Neuron (in vitro differentiated cells): ENCODE measurements around the gene GRID1.

Experiments used
- H2AFZ ChIP-seq: one replicate; pipeline ENCODE4 v1.6.1; 2013; ENCODE audit warnings: low read depth, mild to moderate bottlenecking, inconsistent platforms, low read length, moderate library complexity
- H3K27me3 ChIP-seq: one replicate; pipeline ENCODE4 v1.6.1; 2013; ENCODE audit warnings: low read length; ENCODE audit not compliant: insufficient read depth
- H3K36me3 ChIP-seq: one replicate; pipeline ENCODE4 v1.6.1; 2013; ENCODE audit warnings: low read length; ENCODE audit not compliant: insufficient read depth
- H3K4me1 ChIP-seq: one replicate; pipeline ENCODE4 v1.6.1; 2013; ENCODE audit warnings: low read length; ENCODE audit not compliant: insufficient read depth
- H3K4me3 ChIP-seq: 2 replicates; pipeline ENCODE4 v1.5.1; 2013; ENCODE audit warnings: mild to moderate bottlenecking, low read length, moderate library complexity
- H3K9me3 ChIP-seq: one replicate; pipeline ENCODE4 v1.6.1; 2013; ENCODE audit warnings: low read length

The GRID1 gene

GRCh38 chr10:86341361-86341811, 25.2 kb downstream of the GRID1 start:
- Histone ChIP-seq H3K36me3 (no peaks in the 10 kb centered on the region), H2AFZ (no peak overlapping the region), H3K27me3 (peaks cover 22% of the 10 kb centered on the region), H3K4me3 (no peak overlapping the region), H3K9me3 (no peaks in the 10 kb centered on the region), H3K4me1 (no peaks in the 10 kb centered on the region)

- peaks cover 22% of the 10 kb centered on the region for H3K27me3 ChIP-seq
- no peaks in the 10 kb centered on the region for H3K9me3 ChIP-seq
- no peak overlapping the region for H3K4me3 ChIP-seq
- no peaks in the 10 kb centered on the region for H3K36me3 ChIP-seq
- no peak overlapping the region for H2AFZ ChIP-seq
- H3K4me1 ChIP-seq: no peaks in the 10 kb centered on the region
These were observed 25.7 kb downstream of the GRID1 start for GRCh38 chr10:86340991-86341260.

- Histone ChIP-seq H3K36me3 (no peaks in the 10 kb centered on the region), H3K4me1 (no peaks in the 10 kb centered on the region), H2AFZ (no peak overlapping the region), H3K9me3 (no peaks in the 10 kb centered on the region), H3K4me3 (no peak overlapping the region), H3K27me3 (peaks cover 22% of the 10 kb centered on the region)
These were observed 26.2 kb downstream of the GRID1 start for GRCh38 chr10:86340176-86340990.

GRCh38 chr10:86339226-86339865, 27.2 kb downstream of the GRID1 start:
- no peaks in the 10 kb centered on the region for H3K9me3 ChIP-seq
- H2AFZ ChIP-seq: no peak overlapping the region
- peaks cover 22% of the 10 kb centered on the region for H3K27me3 ChIP-seq
- no peak overlapping the region for H3K4me3 ChIP-seq
- H3K4me1 ChIP-seq: no peaks in the 10 kb centered on the region
- no peaks in the 10 kb centered on the region for H3K36me3 ChIP-seq

- H3K4me1 ChIP-seq: no peaks in the 10 kb centered on the region
- H3K27me3 ChIP-seq: peaks cover 15% of the 10 kb centered on the region
- H3K4me3 ChIP-seq: no peak overlapping the region
- no peak overlapping the region for H2AFZ ChIP-seq
- H3K36me3 ChIP-seq: no peaks in the 10 kb centered on the region
- no peaks in the 10 kb centered on the region for H3K9me3 ChIP-seq
These were observed 29.4 kb downstream of the GRID1 start for GRCh38 chr10:86337121-86337601.

GRCh38 chr10:86336341-86336740, 30.3 kb downstream of the GRID1 start:
- no peaks in the 10 kb centered on the region for H3K4me1 ChIP-seq
- H3K36me3 ChIP-seq: no peaks in the 10 kb centered on the region
- no peak overlapping the region for H3K4me3 ChIP-seq
- peaks cover 8% of the 10 kb centered on the region for H3K27me3 ChIP-seq
- no peaks in the 10 kb centered on the region for H3K9me3 ChIP-seq
- H2AFZ ChIP-seq: no peak overlapping the region

- peaks cover 3% of the 10 kb centered on the region for H3K27me3 ChIP-seq
- no peak overlapping the region for H3K4me3 ChIP-seq
- H3K36me3 ChIP-seq: no peaks in the 10 kb centered on the region
- no peak overlapping the region for H2AFZ ChIP-seq
- H3K4me1 ChIP-seq: no peaks in the 10 kb centered on the region
- no peaks in the 10 kb centered on the region for H3K9me3 ChIP-seq
These were observed 30.8 kb downstream of the GRID1 start for GRCh38 chr10:86335831-86336230.

- Histone ChIP-seq H3K4me3 (no peak overlapping the region), H3K36me3 (no peaks in the 10 kb centered on the region), H3K9me3 (no peaks in the 10 kb centered on the region), H3K27me3 (no peaks in the 10 kb centered on the region), H3K4me1 (no peaks in the 10 kb centered on the region), H2AFZ (no peak overlapping the region)
These were observed 31.3 kb downstream of the GRID1 start for GRCh38 chr10:86335257-86335656.

GRCh38 chr10:86334488-86335085, 32.0 kb downstream of the GRID1 start:
- Histone ChIP-seq H3K4me1 (no peaks in the 10 kb centered on the region), H3K9me3 (no peaks in the 10 kb centered on the region), H3K4me3 (no peak overlapping the region), H3K27me3 (no peaks in the 10 kb centered on the region), H2AFZ (no peak overlapping the region), H3K36me3 (no peaks in the 10 kb centered on the region)

GRCh38 chr10:86333826-86334487, 32.6 kb downstream of the GRID1 start:
- Histone ChIP-seq H2AFZ (no peak overlapping the region), H3K4me3 (no peak overlapping the region), H3K4me1 (no peaks in the 10 kb centered on the region), H3K27me3 (no peaks in the 10 kb centered on the region), H3K9me3 (no peaks in the 10 kb centered on the region), H3K36me3 (no peaks in the 10 kb centered on the region)

- no peaks in the 10 kb centered on the region for H3K4me1 ChIP-seq
- no peaks in the 10 kb centered on the region for H3K36me3 ChIP-seq
- no peak overlapping the region for H3K4me3 ChIP-seq
- no peaks in the 10 kb centered on the region for H3K27me3 ChIP-seq
- H3K9me3 ChIP-seq: no peaks in the 10 kb centered on the region
- H2AFZ ChIP-seq: no peak overlapping the region
These were observed 34.7 kb downstream of the GRID1 start for GRCh38 chr10:86331861-86332260.

- H3K4me1 ChIP-seq: no peaks in the 10 kb centered on the region
- H3K4me3 ChIP-seq: no peak overlapping the region
- no peaks in the 10 kb centered on the region for H3K36me3 ChIP-seq
- H2AFZ ChIP-seq: no peak overlapping the region
- no peaks in the 10 kb centered on the region for H3K27me3 ChIP-seq
- H3K9me3 ChIP-seq: no peaks in the 10 kb centered on the region
These were observed 35.5 kb downstream of the GRID1 start for GRCh38 chr10:86330778-86331763.
